NT2/D1 (cell line): ENCODE measurements around the gene PHAF1.

Experiments used
- DNase-seq: peaks from one replicate; pipeline ENCODE4 v3.0.0-alpha.2; 2011; ENCODE audit warnings: low read depth, low spot score
- H3K27me3 ChIP-seq: 2 replicates; pipeline ENCODE4 v1.6.0; 2011; ENCODE audit warnings: mild to moderate bottlenecking; ENCODE audit not compliant: insufficient read length, insufficient read depth
- H3K36me3 ChIP-seq: 2 replicates; pipeline ENCODE4 v1.6.1; 2011; ENCODE audit warnings: mild to moderate bottlenecking, low read length, mixed read lengths; ENCODE audit not compliant: insufficient read depth, insufficient read length
- H3K4me1 ChIP-seq: 2 replicates; pipeline ENCODE4 v1.5.1; 2011; ENCODE audit not compliant: insufficient read depth, insufficient read length
- H3K4me3 ChIP-seq: 2 replicates; pipeline ENCODE4 v1.5.1; 2011; ENCODE audit warnings: low read depth; ENCODE audit not compliant: insufficient read length
- H3K9ac ChIP-seq: 2 replicates; pipeline ENCODE4 v1.6.0; 2011; ENCODE audit warnings: low read depth; ENCODE audit not compliant: insufficient read length
- H3K9me3 ChIP-seq: 2 replicates; pipeline ENCODE4 v1.5.1; 2011; ENCODE audit warnings: mild to moderate bottlenecking, low read length; ENCODE audit not compliant: insufficient read depth
- SUZ12 ChIP-seq: IDR thresholded peaks from 2 replicates; pipeline ENCODE4 v1.6.1; 2011; ENCODE audit not compliant: insufficient read length, insufficient read depth; ENCODE audit errors: extremely low read depth
- YY1 ChIP-seq: IDR thresholded peaks from 2 replicates; pipeline ENCODE4 v1.6.1; 2011; ENCODE audit not compliant: insufficient read length, insufficient read depth
- ZNF274 ChIP-seq: IDR thresholded peaks from 2 replicates; pipeline ENCODE4 v1.6.1; 2011; ENCODE audit warnings: mild to moderate bottlenecking, low read depth, low read length

Gene PHAF1

DNA sequence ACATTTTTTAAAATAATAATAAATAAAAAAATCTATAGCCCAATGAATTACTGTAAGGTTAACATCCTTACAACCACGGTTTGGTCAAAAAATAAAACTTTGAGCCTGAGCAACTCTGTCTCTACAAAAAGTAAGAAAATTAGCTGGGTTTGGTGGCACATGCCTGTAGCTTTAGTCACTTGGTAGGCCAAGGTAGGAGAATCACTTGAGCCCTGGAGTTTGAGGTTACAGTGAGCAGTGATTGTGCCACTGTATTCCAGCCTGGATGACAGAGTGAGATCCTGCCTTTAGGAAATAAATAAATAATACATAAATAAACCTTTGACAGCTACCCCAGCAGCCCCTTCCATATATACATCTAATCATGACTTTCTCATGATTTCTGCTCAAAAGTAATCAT lies 26.9 kb upstream of the PHAF1 start:
- no peak overlapping the region for H3K4me3 ChIP-seq
- H3K27me3 ChIP-seq = no peaks in the 10 kb centered on the region
- DNase-seq = no peak
- H3K36me3 ChIP-seq = peaks cover 29% of the 10 kb centered on the region
- no peaks in the 10 kb centered on the region for H3K9me3 ChIP-seq
- no peak overlapping the region for H3K9ac ChIP-seq
- no peaks in the 10 kb centered on the region for H3K4me1 ChIP-seq
- no peak for TF ChIP-seq YY1
- TF ChIP-seq ZNF274 = no peak
- TF ChIP-seq SUZ12 = no peak

DNA sequence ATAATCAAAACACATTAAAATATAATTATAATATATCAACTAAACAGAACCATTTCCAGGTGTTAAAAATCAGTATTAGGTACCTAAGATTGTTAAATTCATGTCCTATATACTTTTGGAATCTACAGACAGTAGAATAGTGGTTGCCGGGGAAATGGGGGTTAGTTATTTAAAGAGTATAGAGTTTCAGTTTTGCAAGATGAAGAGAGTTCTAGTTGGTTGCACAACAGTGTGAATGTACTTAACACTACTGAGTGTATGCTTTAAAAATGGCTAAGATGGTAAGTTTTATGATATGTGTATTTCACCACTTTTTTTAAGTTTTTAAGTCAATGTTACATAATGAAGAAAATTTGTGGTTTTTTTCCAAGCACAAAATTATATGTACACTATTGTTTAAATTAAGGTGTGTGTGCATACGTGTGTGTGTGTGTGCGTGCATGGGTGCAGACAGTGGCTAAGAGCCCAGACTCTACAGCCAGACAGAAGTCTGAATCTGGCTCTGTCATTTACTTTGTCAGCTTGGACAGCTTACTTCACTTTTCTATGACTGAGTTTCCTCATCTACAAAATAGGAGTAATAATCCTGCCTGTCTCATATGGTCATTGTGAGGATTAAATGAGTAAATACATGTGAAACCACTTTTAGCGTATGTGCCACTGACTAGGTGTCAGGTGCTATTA lies 25.3 kb upstream of the PHAF1 start:
- DNase-seq = no peak
- no peak for TF ChIP-seq SUZ12
- TF ChIP-seq YY1 = no peak
- TF ChIP-seq ZNF274 = no peak
- no peak overlapping the region for H3K4me3 ChIP-seq
- H3K9ac ChIP-seq = no peak overlapping the region
- no peaks in the 10 kb centered on the region for H3K27me3 ChIP-seq
- no peaks in the 10 kb centered on the region for H3K9me3 ChIP-seq
- H3K36me3 ChIP-seq = peaks cover 21% of the 10 kb centered on the region
- H3K4me1 ChIP-seq = no peaks in the 10 kb centered on the region

DNA sequence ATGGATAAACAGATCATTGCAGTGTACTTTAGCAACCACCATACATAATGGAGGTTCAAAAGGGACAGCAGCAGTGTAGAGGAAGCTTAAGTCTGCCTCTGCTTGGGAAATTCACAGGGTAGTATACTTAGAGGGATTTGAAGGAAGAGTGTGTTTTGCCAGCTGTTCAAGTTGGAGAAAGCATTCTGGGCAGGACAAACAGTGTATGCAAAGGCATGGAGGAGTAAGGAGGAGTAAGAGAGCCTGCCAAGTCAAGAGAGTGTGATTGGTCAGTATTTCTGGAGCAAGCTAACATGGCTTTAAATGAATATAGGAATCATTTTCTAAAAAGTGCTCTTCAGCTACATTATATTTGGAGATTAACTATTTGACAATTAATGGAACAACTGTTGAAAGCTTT lies 22.9 kb upstream of the PHAF1 start:
- DNase-seq = no peak
- Histone ChIP-seq H3K9ac (no peak overlapping the region), H3K4me1 (no peaks in the 10 kb centered on the region), H3K4me3 (no peak overlapping the region), H3K9me3 (no peaks in the 10 kb centered on the region), H3K36me3 (peaks cover 25% of the 10 kb centered on the region), H3K27me3 (no peaks in the 10 kb centered on the region)
- TF ChIP-seq ZNF274 (no peak), YY1 (no peak), SUZ12 (no peak)

DNA sequence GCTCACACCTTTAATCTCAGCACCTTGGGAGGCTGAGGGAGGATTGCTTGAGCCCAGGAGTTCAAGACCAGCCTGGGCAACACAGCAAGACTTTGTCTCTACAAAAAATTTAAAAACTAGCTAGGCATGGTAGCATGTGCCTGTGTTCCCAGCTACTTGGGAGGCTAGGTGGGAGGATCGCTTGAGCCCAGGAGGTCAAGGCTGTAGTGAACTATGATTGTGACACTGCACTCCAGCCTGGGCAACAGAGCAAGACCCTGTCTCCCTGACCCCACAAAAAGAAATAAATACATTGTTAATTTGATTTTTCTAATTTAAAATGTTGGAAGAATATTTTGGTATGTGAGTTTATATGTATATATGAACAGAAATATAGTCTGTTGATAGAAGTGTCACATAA lies 22.4 kb upstream of the PHAF1 start:
- TF ChIP-seq YY1 (no peak), SUZ12 (no peak), ZNF274 (no peak)
- Histone ChIP-seq H3K4me1 (no peaks in the 10 kb centered on the region), H3K9me3 (no peaks in the 10 kb centered on the region), H3K27me3 (no peaks in the 10 kb centered on the region), H3K4me3 (no peak overlapping the region), H3K36me3 (peaks cover 22% of the 10 kb centered on the region), H3K9ac (no peak overlapping the region)
- DNase-seq = no peak

DNA sequence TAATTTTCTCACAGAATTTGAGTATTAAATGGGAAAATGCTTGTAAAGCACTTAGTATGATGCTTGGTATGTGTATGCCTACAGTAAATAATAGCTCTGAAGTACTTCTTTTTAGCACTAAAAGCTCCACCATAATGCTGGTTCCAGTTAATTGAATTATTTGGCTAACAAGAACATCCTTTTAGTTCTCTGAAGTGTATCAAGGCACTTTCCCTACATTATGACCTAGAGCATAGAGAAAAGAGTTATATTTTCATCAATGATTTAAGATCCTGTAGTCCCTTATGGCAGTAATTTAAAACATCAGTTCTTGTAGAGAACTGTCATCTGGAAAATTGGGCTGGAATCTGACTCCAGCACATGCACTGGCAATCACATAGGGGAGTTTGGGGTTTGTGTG lies 21.9 kb upstream of the PHAF1 start:
- Histone ChIP-seq H3K36me3 (peaks cover 22% of the 10 kb centered on the region), H3K27me3 (no peaks in the 10 kb centered on the region), H3K4me3 (no peak overlapping the region), H3K9me3 (no peaks in the 10 kb centered on the region), H3K9ac (no peak overlapping the region), H3K4me1 (no peaks in the 10 kb centered on the region)
- TF ChIP-seq YY1 (no peak), ZNF274 (no peak), SUZ12 (no peak)
- no peak for DNase-seq

DNA sequence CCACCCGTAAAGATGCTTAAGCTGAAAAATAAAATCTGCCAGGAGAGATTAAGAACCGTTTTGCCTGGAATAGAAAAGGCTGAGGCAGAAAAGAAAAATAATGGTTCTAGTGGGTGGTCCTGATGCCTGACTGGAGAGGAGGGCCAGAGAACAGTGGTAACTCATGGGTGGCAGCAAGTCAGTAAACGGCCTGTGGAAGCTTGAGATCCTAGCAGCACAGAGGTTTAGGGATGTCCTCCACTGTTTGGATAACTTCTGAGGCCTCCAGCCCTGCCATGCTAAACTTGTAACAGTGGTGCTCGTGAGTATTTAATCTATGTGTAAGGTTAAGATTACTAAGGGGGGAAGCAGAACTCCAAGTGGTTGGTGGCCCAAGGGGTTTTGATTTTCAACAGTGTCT lies 21.2 kb upstream of the PHAF1 start:
- H3K9ac ChIP-seq = no peak overlapping the region
- DNase-seq = no peak
- H3K27me3 ChIP-seq = no peaks in the 10 kb centered on the region
- TF ChIP-seq ZNF274 (no peak), SUZ12 (no peak), YY1 (no peak)
- H3K36me3 ChIP-seq = peaks cover 22% of the 10 kb centered on the region
- H3K4me3 ChIP-seq = no peak overlapping the region
- no peaks in the 10 kb centered on the region for H3K9me3 ChIP-seq
- no peaks in the 10 kb centered on the region for H3K4me1 ChIP-seq

DNA sequence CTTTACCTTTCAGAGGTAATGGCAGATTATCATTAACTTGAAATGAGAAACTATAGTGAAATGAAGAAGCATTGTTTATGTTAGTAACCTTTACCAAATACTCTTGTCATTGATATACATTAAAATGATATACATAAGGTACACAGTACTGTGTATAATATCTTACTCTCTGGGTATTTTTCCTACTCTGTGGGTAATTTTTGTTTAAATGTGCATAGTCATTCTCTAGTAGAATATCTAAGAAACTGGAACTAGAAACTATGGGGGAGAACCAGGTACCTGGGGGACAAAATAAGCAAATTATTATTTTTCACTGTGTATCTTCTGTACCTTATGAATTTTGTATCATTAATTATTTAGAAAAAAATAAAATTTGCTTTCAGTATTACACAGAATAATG lies 20.6 kb upstream of the PHAF1 start:
- Histone ChIP-seq H3K4me1 (no peaks in the 10 kb centered on the region), H3K4me3 (no peak overlapping the region), H3K9ac (no peak overlapping the region), H3K9me3 (no peaks in the 10 kb centered on the region), H3K27me3 (no peaks in the 10 kb centered on the region), H3K36me3 (peaks cover 18% of the 10 kb centered on the region)
- no peak for TF ChIP-seq ZNF274
- no peak for TF ChIP-seq SUZ12
- no peak for TF ChIP-seq YY1
- DNase-seq = no peak
